Left lung (tissue), 10 donors: ENCODE results near the gene POM121L2. TPM values are rescaled to one million over a fixed set of nuclear protein-coding genes. Genes with fewer than 3 reads are reported as not detected.

Experiments used
- ATAC-seq: fragments of 200-7000 bp; cut with Tn5 transposase; one replicate; pipeline ENCODE4 v1.9.1; 2020; ENCODE audit warnings: moderate library complexity
- DNase-seq, 4 donors: peaks; one replicate each; pipeline ENCODE4 v3.0.0-alpha.2; 2013 to 2020
- H3K27ac ChIP-seq, 2 donors: fragments of 200-600 bp; sonication (generic) in 1 of 2; one replicate each; pipeline versions ENCODE4 v1.5.0 to v1.8.0; 2020 to 2021
- H3K27me3 ChIP-seq, 2 donors: fragments of 200-600 bp; sonication (generic) in 1 of 2; one replicate each; pipeline versions ENCODE4 v1.5.0 to v1.8.0; 2020 to 2021
- H3K36me3 ChIP-seq, 2 donors: fragments of 200-600 bp; sonication (generic) in 1 of 2; one replicate each; pipeline versions ENCODE4 v1.5.0 to v1.8.0; 2020 to 2021
- H3K4me1 ChIP-seq, 2 donors: fragments of 200-600 bp; one replicate each; pipeline ENCODE4 v1.8.0; 2021
- H3K4me3 ChIP-seq, 2 donors: fragments of 200-600 bp; sonication (generic) in 1 of 2; one replicate each; pipeline versions ENCODE4 v1.5.0 to v1.8.0; 2020 to 2021; ENCODE audit warnings: mild to moderate bottlenecking in 1 of 2
- H3K9me3 ChIP-seq, 2 donors: fragments of 200-600 bp; sonication (generic) in 1 of 2; one replicate each; pipeline versions ENCODE4 v1.5.0 to v1.8.0; 2020 to 2021
- CTCF ChIP-seq, 2 donors: fragments of 200-600 bp; sonication (generic) in 1 of 2; IDR thresholded peaks; one replicate each; pipeline versions ENCODE4 v1.5.0 to v1.8.0; 2021; ENCODE audit warnings: antibody characterized with exemption in 2 of 2
- intact Hi-C, 2 donors: fragments of 100-400 bp; cut with DNase I; formaldehyde crosslinking; loops; one replicate each; pipeline versions ENCODE4 v1.11.2 to v1.14.2; 2022
- polyA plus RNA-seq, 6 donors: library from polyadenylated mRNA; unstranded; fragments of 120-200 nt; gene quantifications; one replicate each; pipeline ENCODE4 v1.2.1, GENCODE V29; 2013; ENCODE audit not compliant: insufficient read length in 6 of 6
- total RNA-seq, 2 donors: library from RNA; stranded (reverse); fragmentation: NEBNext Ultra II Directional; extraction: Animal tissue kit (Norgen Biotek cat#: 25700); gene quantifications; one replicate each; pipeline ENCODE4 v1.2.1, GENCODE V29; 2021
- donor health status: DM: no; HTN: yes; CAD: no.
- donor health status: DM: no; HTN: no; CAD: no.

Gene POM121L2
- total and polyA plus RNA-seq, 8 donors: 0.10 TPM; not detected in 7

- H3K9me3 ChIP-seq: peaks cover 0 to 2% of the 10 kb centered on the region in 2 donors
- H3K4me1 ChIP-seq: no peaks in the 10 kb centered on the region
- intact Hi-C loops: no loop called here
- no peak for ATAC-seq
- no peak for TF ChIP-seq CTCF (IDR thresholded peaks at IDR 0.05)
- H3K27me3 ChIP-seq: peaks cover 92 to 100% of the 10 kb centered on the region in 2 donors
- H3K27ac ChIP-seq: no peak overlapping the region
- H3K36me3 ChIP-seq: no peaks in the 10 kb centered on the region
- H3K4me3 ChIP-seq: no peak overlapping the region
- DNase-seq: no peak
Measured at GRCh38 chr6:27294409-27294808, 17.7 kb downstream of the POM121L2 start.

GRCh38 chr6:27293436-27294098 lies 18.5 kb downstream of the POM121L2 start:
- peaks cover 98 to 100% of the 10 kb centered on the region in 2 donors for H3K27me3 ChIP-seq

GRCh38 chr6:27290850-27291208 lies 21.2 kb downstream of the POM121L2 start:
- DNase-seq (no peak), ATAC-seq (no peak)
- no peak for TF ChIP-seq CTCF (IDR thresholded peaks at IDR 0.05)
- Histone ChIP-seq H3K27ac (no peak overlapping the region), H3K4me3 (no peak overlapping the region), H3K4me1 (no peaks in the 10 kb centered on the region), H3K27me3 (peaks cover 95 to 100% of the 10 kb centered on the region in 2 donors), H3K9me3 (peaks cover 0 to 2% of the 10 kb centered on the region in 2 donors), H3K36me3 (no peaks in the 10 kb centered on the region)
- intact Hi-C loops: no loop called here

More at GRCh38 chr6:27293436-27294098, 18.5 kb downstream of the POM121L2 start:
- no peaks in the 10 kb centered on the region for H3K36me3 ChIP-seq
- no peak for ATAC-seq
- no peak for TF ChIP-seq CTCF (IDR thresholded peaks at IDR 0.05)
- intact Hi-C loops: no loop called here
- DNase-seq: no peak
- no peak overlapping the region for H3K4me3 ChIP-seq
- H3K4me1 ChIP-seq: no peaks in the 10 kb centered on the region
- peaks cover 0 to 2% of the 10 kb centered on the region in 2 donors for H3K9me3 ChIP-seq
- no peak overlapping the region for H3K27ac ChIP-seq

- H3K36me3 ChIP-seq: no peaks in the 10 kb centered on the region
- ATAC-seq (no peak), DNase-seq (no peak)
- no peak overlapping the region for H3K4me3 ChIP-seq
- intact Hi-C loops: no loop called here
- no peak for TF ChIP-seq CTCF (IDR thresholded peaks at IDR 0.05)
- no peaks in the 10 kb centered on the region for H3K4me1 ChIP-seq
- no peak overlapping the region for H3K27ac ChIP-seq
- H3K27me3 ChIP-seq: peaks cover 95 to 100% of the 10 kb centered on the region in 2 donors
- H3K9me3 ChIP-seq: peaks cover 0 to 2% of the 10 kb centered on the region in 2 donors
Measured at GRCh38 chr6:27290065-27290849, 21.8 kb downstream of the POM121L2 start.
